Globus pallidus (tissue), 1 donor: ENCODE data around the gene HOXD3.

ENCODE experiments used
- DNase-seq: peaks from one replicate; pipeline ENCODE4 v3.0.0-alpha.2; 2015; ENCODE audit warnings: low spot score

HOXD3 gene

DNA sequence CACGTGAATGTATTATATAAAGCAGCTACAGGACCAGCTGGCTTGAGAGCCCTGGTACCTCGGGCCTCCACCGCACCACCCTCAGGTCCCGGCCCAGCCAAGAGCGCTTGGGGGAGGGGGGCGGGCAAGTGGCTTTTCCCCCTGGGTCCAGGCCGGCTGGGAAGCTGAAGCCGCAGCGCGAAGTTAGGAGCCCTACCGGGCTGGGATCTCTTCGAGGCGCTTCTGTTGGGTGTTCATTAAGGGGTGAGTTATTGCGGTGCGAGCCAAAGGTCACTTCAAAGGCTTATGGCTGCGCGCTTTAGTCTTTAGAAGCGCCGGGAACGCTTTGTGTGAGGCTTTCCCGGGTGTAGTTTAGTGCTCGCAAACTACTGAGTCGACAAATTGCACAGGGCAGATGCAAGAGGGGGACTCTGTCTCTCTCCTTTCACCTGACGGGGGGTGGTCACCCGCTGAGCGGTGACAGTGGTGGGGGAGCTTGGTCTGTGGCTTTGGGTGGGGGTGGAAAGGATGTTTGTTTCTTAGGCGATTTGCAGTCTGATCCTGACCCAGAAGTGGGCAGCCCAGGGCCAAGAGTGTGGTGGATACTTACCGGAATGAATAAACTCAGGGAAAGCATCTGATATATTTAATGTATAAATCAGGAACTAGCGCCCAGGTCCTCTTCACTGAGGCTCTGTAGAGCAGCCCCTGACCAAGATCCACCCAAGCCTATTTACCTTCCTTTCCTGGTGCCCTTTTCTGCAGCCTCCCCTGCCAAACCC, 6.0 kb downstream of the HOXD3 start:
- no peak for DNase-seq

DNA sequence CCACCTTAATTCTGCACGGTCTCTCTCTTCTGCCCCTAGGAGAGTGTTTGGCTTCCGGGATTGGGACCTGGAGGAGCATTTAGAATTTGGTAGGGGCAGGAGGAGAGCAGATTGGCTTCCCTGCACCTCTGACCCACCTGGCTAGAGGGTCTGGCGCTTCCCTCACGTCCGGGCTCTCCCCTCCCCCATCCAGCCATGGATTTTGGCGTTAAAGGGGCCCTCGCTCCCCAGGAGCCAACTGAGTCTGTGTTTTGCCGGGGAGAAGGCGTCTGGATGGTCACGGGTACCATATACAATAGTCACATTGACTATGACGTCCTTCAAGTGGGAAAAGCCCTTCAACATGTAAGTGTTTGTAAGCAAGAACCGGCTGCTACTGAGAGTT, 6.6 kb downstream of the HOXD3 start:
- DNase-seq: no peak

DNA sequence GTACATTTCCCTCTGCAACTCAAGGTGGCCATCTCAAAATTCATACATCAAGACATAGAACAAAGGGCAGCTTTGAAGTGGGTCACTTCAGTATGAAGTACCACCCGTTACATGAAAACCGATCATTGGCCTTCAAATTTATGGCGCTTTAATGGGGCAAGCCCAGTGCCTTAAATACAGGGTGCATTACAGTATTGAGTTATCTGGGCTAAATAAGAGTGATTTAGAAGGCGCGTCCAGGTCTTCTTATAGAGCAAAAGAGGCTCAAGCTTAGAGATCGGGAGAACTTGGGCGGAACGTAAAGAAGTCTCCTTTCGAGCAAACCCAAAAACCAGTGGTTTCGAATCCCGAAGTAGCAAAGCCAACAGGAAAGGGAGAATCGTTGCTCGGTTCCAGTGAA, 7.1 kb downstream of the HOXD3 start:
- no peak for DNase-seq

DNA sequence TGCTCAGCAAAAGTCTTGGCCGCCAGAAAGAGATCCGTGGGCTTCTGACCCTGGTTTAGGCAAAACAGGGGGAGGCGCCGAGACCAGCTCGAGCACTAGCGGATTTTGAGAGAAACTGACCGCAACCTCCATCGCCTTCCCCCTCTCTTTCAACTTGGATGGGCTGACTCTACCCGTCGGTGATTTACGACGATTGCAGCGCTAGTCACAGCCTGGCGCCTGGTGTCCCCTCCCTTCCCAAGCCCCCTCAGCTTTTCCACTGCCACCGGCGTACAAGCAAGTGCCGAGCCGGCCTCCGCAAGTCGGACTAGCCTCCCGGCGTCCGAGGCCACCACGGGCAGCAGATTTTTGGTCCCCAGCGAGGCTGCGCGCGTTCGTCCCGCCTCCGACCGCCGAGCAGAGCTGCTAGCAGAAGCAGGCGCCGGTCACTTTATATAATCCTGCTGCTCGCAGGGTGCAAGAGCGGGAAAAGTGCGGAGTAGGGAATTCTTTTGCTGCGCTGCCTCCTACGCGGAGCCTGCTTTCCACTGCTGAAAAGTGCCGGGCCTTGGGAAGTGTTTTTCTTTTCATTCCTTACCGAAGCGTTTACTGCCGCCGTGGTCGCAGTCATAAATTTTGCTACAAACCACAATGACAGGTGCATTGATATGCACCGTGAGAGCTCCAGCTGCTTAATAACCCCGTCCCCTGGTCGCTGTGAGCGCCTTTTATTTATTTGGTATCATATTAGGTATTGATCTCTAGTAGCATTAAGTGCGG, 7.7 kb downstream of the HOXD3 start:
- DNase-seq: no peak

DNA sequence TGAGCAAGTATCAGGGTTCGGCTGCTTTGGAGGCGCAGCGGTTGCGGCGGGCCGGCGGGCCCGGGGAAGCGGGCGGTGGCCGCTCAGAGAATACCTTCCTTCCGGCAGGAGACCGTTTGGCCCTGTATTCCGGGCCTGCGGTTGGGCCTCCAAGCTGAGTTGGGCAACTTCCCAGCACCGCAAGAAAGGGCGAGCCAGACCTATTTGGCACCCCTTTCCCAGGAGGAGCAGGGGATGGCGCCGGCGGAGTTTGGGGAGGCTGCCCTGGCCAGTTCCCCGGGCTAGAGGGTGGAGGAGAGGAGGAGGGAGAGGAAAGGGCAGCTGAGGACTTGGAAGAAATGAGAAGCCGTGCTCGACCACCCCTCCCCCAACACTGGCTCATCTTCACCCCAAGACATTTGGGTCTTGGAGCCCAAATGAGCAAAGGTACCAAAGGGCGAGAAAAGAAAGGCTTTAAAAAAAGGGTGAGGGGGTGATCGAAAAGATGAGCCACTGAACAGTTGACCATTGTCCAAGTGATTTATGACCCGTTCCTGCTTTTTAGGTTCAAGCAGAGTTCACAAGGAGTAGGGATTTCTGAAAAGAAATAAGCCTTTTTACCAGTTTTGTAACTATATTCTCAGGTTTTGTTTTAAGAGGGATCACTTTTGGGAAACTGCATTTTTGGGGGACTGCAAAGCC, 8.4 kb downstream of the HOXD3 start:
- no peak for DNase-seq

DNA sequence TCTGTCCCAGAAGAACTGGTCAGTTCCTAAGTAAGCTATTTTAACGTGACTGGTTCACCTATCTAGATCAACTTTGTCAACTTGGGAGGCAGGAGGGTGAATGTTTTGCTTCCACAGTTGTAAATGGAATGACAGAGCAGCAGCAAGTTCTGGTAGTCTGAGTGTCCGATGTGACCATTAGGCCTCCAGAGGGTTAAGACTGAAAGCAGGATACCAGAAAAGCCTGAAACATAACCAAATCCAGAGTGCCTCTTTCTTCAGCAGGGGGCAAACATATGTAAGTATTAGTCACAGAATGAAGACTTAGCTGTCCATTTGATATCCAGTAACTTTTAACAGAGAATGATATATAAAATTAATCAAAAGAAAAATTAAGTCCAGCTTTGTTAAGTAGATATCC, 9.2 kb downstream of the HOXD3 start:
- DNase-seq: no peak

DNA sequence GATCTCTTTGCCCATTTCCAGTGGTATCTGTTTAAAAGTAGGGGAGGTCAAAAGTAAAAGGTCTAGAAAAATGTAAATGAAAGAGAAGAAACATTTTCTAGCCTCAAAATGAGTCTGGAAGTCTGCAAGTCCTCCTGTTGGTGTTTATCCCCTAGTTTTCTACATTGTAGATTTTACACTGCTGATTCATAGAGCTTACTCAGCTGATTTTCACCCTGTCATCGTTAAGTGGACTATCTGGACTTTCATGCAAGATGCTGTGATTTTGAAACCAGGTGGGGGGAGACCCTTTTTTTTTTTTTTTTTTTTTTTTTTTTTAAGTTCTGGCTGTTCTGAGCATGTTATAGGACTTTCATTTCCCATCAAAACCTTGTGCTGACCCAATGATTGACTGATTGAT, 10.3 kb downstream of the HOXD3 start:
- DNase-seq: no peak

DNA sequence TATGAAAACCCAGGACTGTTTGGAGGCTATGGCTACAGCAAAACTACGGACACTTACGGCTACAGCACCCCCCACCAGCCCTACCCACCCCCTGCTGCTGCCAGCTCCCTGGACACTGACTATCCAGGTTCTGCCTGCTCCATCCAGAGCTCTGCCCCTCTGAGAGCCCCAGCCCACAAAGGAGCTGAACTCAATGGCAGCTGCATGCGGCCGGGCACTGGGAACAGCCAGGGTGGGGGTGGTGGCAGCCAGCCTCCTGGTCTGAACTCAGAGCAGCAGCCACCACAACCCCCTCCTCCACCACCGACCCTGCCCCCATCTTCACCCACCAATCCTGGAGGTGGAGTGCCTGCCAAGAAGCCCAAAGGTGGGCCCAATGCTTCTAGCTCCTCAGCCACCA, 12.1 kb downstream of the HOXD3 start:
- DNase-seq: no peak

DNA sequence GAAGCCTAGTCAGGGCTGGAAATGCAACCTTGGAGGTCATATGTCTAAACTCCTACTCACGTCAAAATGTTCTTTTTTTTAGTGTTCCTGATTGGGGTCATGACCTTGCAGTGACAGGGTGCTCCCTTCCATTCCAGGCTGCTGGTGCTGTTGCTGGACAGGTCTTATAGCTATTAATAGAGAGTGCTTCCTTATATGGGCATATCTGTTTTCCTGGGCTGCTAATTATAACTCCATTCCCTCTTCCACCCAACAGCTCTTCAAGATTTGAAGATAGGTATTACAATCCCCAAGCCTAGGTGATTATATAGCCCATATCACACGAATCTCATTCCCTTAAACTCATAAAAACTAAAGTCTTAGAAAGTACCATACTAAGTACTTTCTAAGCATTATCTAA, 12.6 kb downstream of the HOXD3 start:
- DNase-seq: no peak

DNA sequence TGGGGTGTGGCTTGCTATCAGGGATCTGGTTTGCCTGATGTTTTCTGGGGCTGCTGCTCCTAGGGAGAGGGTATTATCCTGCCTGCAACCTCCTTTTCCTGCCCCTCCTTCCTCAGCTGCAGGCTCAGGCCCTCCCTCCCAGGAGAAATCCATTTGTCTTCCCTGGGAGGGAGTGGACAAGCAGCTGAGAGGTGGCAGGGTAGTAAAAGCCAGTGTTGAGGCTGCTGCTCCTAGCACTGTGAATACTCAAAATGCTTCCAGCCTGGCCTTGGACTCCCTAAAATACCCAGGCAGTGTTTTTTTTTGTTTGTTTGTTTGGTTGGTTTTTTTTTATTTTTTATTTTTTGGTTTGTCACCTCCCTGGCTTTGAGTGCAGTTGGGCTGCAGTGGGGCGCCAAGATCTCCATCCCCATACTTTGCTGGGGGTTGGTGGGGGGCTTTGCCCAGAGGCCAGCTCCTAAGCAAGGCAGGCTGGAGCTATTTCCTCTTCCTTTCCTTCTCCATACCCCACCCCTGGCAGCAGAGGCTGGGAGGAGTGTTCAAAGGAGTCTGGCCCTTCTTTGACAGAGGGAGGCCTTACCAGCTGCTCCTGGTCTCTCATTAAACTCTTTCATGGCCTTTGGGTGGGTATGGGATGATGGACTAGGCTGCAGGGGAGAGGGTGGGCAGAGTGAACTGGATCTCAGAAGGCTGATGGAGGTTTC, 13.6 kb downstream of the HOXD3 start:
- no peak for DNase-seq

DNA sequence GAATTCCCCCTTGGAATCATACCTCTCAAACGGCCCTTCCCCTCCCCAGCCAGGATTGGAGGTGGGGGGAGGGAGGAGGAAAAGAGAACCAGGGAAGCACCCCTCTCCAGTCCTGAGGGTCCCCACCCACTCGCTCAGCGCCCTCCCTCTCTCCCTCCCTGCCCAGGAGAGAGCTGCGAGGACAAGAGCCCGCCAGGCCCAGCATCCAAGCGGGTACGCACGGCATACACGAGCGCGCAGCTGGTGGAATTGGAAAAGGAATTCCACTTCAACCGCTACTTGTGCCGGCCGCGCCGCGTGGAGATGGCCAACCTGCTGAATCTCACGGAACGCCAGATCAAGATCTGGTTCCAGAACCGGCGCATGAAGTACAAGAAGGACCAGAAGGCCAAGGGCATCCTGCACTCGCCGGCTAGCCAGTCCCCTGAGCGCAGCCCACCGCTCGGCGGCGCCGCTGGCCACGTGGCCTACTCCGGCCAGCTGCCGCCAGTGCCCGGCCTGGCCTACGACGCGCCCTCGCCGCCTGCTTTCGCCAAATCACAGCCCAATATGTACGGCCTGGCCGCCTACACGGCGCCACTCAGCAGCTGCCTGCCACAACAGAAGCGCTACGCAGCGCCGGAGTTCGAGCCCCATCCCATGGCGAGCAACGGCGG, 14.4 kb downstream of the HOXD3 start:
- no peak for DNase-seq

DNA sequence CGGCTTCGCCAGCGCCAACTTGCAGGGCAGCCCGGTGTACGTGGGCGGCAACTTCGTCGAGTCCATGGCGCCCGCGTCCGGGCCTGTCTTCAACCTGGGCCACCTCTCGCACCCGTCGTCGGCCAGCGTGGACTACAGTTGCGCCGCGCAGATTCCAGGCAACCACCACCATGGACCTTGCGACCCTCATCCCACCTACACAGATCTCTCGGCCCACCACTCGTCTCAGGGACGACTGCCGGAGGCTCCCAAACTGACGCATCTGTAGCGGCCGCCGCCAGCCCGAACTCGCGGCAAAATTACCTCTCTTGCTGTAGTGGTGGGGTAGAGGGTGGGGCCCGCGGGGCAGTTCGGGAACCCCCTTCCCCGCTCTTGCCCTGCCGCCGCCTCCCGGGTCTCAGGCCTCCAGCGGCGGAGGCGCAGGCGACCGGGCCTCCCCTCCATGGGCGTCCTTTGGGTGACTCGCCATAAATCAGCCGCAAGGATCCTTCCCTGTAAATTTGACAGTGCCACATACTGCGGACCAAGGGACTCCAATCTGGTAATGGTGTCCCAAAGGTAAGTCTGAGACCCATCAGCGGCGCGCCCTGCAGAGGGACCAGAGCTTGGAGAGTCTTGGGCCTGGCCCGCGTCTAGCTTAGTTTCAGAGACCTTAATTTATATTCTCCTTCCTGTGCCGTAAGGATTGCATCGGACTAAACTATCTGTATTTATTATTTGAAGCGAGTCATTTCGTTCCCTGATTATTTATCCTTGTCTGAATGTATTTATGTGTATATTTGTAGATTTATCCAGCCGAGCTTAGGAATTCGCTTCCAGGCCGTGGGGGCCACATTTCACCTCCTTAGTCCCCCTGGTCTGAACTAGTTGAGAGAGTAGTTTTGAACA, 15.1 kb downstream of the HOXD3 start:
- DNase-seq: no peak

DNA sequence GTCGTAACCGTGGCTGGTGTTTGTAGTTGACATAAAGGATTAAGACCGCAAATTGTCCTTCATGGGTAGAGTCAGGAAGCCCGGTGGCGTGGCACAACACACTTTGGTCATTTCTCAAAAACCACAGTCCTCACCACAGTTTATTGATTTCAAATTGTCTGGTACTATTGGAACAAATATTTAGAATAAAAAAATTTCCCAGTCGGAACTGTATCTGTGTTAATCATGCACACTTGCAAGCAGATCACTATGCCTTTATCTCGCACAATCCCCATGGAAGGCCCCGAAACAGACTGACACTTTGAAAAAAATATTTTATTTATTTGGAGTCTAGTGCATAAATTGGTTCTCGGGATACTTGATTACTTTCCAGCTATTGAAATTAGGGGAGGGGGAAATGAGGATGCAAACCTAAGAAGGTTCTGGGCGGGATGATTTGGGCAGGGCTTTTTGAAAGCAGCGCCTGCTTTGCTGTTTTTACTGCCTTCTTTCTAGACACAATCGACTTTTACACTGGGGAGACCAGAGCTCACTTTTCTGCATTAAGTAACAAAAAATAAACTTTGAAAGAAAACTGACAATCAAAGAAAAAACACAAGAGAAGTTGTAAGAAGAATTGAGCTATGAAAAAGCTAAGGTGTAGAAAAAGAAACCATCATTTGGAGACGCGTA, 15.9 kb downstream of the HOXD3 start:
- DNase-seq: no peak

DNA sequence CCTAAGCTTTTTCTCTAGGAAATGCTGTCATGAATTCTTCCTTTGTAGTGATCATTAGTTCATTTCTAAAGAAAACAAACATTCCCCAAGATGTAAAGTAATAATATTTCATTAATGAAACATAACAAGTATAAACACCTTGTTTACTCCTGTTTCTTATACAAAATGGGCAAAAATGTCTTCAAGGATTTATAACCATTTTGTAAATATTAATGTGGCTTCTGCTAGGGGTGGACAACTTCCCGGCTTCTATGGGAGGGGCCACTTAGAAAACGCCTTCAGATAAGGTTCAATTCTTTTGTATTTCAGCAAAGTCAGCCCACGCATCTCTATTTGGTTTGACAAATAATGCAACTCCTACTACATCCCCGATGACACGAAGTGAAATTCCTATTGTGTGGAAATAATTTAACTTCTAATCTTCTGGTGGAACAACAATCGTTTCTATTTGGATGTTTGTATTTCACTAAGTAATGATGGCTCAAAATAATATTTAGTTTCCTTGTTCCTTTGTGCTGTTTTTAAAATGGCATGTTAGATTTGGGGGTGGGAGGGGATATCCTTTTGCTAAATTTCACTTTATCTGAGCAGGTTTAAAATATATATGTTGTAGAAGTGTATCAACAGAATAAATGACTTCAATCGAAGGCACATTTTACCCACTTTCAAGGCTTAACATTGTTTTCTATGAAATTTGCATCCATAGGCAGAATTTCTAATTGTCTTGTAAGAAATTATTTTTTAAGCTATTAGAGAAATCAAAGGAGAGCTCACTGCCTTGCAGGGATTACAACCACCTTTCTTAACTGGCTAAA, 16.7 kb downstream of the HOXD3 start:
- DNase-seq: no peak

DNA sequence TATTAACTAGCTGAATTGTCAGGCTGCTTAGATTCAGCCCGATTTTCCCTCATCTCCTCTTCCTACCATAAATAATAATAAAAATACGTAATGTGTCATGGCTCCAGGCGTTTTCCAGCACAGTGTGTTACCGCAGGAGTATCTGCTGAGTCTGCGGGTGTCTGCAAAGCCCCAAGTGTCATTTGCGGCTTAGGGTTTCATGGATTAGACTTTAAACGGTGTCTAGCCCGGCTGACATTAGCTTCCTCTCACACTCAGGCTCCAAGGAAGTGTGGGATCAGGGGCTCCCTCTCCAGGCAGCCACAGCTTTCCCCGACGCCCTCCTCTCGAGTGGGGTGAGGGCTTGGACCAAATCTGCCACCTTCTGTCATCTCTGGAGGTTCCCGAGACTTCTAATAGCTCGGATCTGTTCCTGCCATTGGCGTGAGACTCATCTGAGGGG, 17.3 kb downstream of the HOXD3 start:
- peak; percentile 71 for DNase-seq

DNA sequence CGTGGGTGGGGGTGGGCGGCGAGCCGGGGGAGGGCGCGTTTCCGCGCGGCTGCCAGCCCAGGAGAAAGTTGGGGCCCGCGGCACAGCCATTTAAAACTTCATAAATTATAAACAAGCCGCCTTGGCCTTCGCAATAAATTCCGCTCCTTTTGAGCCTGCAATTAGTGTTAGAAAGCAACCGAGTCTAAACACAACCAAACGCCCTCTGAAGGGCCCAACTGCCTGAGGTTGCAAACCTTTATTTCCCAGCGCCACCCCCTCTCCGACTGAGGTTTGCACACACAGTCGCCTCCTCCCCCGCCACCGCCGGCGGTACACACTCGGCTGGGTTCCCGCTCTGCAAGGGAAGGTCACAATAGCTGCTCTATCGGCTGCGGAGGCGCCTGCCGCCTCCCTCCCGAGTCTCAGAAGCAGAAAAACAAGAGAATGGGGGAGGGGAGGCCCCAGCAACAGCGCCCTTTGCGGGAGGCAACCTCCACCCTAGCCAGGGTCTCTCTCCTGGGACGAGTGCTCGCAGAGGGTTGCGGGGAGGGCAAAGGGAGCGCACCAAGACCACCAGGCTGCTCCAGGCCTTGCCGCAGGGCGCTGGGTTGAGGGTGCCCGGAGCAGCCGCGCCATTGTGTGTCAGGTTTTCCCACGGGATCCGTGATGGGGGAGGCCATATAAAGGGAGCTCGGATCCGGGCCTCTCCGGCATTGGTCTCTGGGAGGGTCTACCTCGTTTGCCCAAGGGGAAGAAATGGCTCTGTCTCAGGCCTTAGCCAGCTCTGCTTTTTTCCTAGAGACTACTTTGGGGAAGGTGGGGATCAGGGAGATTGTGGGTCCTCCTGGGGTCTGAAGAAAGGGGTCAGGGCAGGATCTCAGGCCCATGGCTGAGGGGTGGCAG, 18.0 kb downstream of the HOXD3 start:
- peak; percentile 90 for DNase-seq

DNA sequence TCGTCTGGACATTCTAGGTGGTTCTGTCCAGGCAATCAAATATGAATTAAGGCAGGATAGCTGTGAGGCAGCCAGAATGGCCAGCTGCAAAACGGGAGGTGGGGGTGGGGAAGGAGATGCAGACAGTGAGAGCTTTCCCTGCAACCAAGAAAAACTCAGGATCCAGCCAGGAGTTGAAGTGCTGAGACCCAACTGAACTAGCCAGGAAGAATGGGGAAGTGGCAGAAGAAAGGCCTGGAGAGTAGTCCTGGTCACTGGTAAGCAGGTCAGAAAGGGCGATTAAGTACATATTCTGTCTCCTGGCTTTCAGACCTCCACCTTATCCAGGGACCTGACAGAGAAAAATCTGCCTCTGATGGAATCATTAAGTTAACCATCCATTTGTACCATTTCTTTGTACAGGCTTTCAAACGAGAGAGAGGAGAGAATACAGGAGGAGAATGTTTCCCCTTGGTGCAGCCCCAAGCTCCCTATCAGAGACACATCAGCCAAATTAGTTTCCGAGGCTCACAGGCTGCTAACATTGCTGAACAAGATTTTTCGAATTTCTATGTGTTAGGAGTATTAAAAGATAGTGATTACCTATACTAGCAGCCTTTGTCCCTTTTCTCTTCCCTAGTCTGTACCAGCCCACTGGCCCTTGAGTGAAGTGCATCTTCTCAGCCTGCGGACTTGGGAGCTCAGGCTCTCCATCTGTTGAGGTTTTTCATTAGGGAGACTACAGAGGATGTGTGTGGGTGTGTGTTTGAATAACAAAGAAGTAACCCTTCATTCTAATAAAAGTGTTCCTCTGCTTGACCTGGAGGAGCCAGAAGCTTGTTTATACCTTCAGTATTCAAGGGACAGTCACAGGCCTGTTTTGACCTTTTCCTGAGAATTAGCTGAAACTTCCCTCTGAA, 18.9 kb downstream of the HOXD3 start:
- no peak for DNase-seq
